Small intestine (tissue), 7 donors: ENCODE data around the gene LRIT1. TPM values are rescaled to one million over a fixed set of nuclear protein-coding genes. Genes with fewer than 3 reads are reported as not detected.

Experiments used
- DNase-seq, 2 donors: peaks; one replicate each; pipeline versions ENCODE4 v3.0.0 to v3.0.0-alpha.2; 2013
- FAIRE-seq: peaks from 2 replicates; lab custom pipeline; 2012; peaks lifted over from hg19 to GRCh38; lab: Jason Lieb, UNC
- H3K27ac ChIP-seq, 3 donors: one replicate each; pipeline ENCODE4 v1.5.1; 2013; ENCODE audit warnings: low read length in 2 of 3, mild to moderate bottlenecking in 2 of 3, control low read depth in 1 of 3, inconsistent platforms in 1 of 3, low read depth in 1 of 3, moderate library complexity in 1 of 3
- H3K27me3 ChIP-seq, 3 donors: one replicate each; pipeline ENCODE4 v1.6.1; 2013; ENCODE audit warnings: low read length in 3 of 3, inconsistent platforms in 1 of 3; ENCODE audit not compliant: control insufficient read depth in 3 of 3, insufficient read depth in 3 of 3
- H3K36me3 ChIP-seq, 3 donors: one replicate each; pipeline ENCODE4 v1.6.1; 2013; ENCODE audit warnings: low read length in 3 of 3, inconsistent platforms in 1 of 3, low read depth in 1 of 3, mild to moderate bottlenecking in 1 of 3, moderate library complexity in 1 of 3; ENCODE audit not compliant: control insufficient read depth in 3 of 3, insufficient read depth in 2 of 3
- H3K4me1 ChIP-seq, 3 donors: one replicate each; pipeline ENCODE4 v1.6.1; 2013; ENCODE audit warnings: low read length in 2 of 3, inconsistent platforms in 1 of 3, low read depth in 1 of 3, mild to moderate bottlenecking in 1 of 3, moderate library complexity in 1 of 3; ENCODE audit not compliant: control insufficient read depth in 3 of 3, insufficient read depth in 2 of 3
- H3K4me3 ChIP-seq, 3 donors: one replicate each; pipeline ENCODE4 v1.5.1; 2013; ENCODE audit warnings: low read length in 3 of 3, control low read depth in 1 of 3, inconsistent platforms in 1 of 3, low read depth in 1 of 3, mild to moderate bottlenecking in 1 of 3, moderate library complexity in 1 of 3
- H3K9me3 ChIP-seq, 2 donors: one replicate each; pipeline ENCODE4 v1.6.1; 2013; ENCODE audit warnings: low read depth in 1 of 2, low read length in 1 of 2; ENCODE audit not compliant: control insufficient read depth in 2 of 2, insufficient read depth in 1 of 2
- WGBS, 3 donors: extraction: QIAGEN DNeasy Blood & Tissue Kit; methylation state at CpG; one replicate each; pipeline ENCODE4 v1.1.7; 2013; 5-methylcytosine and 5-hydroxymethylcytosine counted together
- polyA plus RNA-seq, 4 donors: library from polyadenylated mRNA; stranded (reverse) in 3 of 4; unstranded in 1 of 4; fragments of 200-250 nt in 3 of 4; fragments of 120-200 nt in 1 of 4; gene quantifications; one replicate each; pipeline versions ENCODE4 v1.2.1 to v1.2.3, GENCODE V29; 2013
- donor health status: healthy with polysubstance abuse.
- donor health status: control.
- donor health status: control.
- donor health status: Bipolar disorder and iron deficiency.
- donor health status: healthy.

The LRIT1 gene
- polyA plus RNA-seq, 4 donors = not detected

DNA sequence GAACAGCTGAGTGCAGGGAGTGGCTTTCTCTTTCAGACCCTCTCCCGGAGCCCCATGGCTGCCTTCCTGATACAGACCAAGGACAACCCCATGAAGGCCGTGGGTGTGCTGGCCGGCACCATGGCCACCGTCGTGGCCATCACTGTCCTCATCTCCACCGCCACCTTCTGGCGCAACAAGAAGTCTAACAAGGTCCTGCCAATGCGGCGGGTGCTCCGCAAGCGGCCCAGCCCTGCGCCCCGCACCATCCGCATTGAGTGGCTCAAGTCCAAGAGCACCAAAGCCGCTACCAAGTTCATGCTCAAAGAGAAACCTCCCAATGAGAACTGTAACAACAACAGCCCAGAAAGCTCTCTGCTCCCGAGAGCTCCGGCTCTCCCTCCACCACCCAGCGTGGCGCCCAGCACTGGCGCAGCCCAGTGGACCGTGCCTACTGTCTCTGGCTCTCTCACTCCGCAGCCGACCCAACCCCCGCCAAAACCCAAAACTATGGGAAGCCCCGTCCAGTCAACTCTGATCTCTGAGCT lies 27.2 kb downstream of the LRIT1 start:
- H3K27me3 ChIP-seq = peaks cover 0 to 5% (median 0%) of the 10 kb centered on the region in 3 donors
- no peak for DNase-seq
- 72 to 87% (median 72%) methylated on average over 24 to 25 of the region's 25 CpGs for WGBS, 3 donors
- no peak for FAIRE-seq
- H3K4me1 ChIP-seq = no peaks in the 10 kb centered on the region
- H3K27ac ChIP-seq = no peak overlapping the region
- H3K9me3 ChIP-seq = no peaks in the 10 kb centered on the region
- H3K4me3 ChIP-seq = no peak overlapping the region
- H3K36me3 ChIP-seq = no peaks in the 10 kb centered on the region

DNA sequence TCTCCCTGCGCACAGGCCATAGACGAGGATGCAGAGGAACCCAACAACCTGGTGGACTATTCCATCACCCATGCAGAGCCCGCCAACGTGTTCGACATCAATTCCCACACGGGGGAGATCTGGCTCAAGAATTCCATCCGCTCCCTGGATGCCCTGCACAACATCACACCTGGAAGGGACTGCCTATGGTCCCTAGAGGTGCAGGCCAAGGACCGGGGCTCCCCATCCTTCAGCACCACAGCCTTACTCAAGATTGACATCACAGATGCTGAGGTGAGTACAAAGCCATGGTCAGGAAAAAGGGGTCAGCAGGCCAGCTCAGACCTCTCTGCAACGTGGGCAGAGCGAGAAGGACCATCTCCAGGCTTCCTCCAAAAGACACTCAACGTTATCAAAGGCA lies 28.3 kb downstream of the LRIT1 start:
- H3K4me3 ChIP-seq = no peak overlapping the region
- H3K27me3 ChIP-seq = peaks cover 0 to 5% (median 0%) of the 10 kb centered on the region in 3 donors
- no peak overlapping the region for H3K27ac ChIP-seq
- H3K4me1 ChIP-seq = no peaks in the 10 kb centered on the region
- DNase-seq = no peak
- FAIRE-seq = no peak
- 83 to 89% (median 88%) methylated on average over 11 of the region's 11 CpGs for WGBS, 3 donors
- H3K36me3 ChIP-seq = no peaks in the 10 kb centered on the region
- H3K9me3 ChIP-seq = no peaks in the 10 kb centered on the region

DNA sequence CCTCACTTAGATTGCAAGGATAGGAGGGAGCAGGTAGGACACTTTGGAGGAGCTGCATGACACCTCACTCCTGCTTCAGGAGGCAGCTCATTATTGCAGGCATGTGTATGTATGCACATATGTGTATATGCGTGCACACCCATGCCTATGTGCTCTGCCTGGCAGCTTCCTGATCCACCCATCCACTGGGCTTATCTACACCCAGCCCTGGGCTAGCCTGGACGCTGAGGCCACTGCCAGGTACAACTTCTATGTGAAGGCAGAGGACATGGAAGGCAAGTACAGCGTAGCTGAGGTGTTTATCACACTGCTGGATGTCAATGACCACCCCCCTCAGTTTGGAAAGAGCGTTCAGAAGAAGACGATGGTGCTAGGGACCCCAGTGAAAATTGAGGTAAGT lies 29.3 kb downstream of the LRIT1 start:
- peaks cover 0 to 5% (median 0%) of the 10 kb centered on the region in 3 donors for H3K27me3 ChIP-seq

DNA sequence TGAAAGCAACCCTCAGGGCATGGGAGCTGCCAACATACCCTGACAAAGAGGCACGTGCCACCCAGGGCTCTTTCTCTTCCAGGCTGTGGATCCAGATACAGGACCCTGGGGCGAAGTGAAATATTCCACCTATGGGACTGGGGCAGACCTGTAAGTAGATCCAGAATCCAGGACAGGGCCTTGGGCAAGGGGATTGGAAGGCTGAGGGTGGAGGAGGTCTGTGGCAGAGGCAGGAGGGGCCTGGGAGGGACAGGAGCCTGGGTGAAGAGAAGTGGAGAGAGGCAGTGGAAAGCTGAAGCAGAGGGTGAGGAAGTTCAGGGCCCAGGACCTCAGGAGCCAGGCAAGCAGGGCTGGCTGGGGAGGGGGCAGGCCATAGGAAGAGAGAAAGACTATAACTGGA lies 29.8 kb downstream of the LRIT1 start:
- 67 to 85% (median 71%) methylated on average over 2 of the region's 2 CpGs for WGBS, 3 donors
- no peak overlapping the region for H3K27ac ChIP-seq
- peaks cover 0 to 7% (median 0%) of the 10 kb centered on the region in 3 donors for H3K27me3 ChIP-seq
- DNase-seq (no peak), FAIRE-seq (no peak)
- no peaks in the 10 kb centered on the region for H3K4me1 ChIP-seq
- H3K4me3 ChIP-seq = no peak overlapping the region
- H3K36me3 ChIP-seq = no peaks in the 10 kb centered on the region
- H3K9me3 ChIP-seq = no peaks in the 10 kb centered on the region

More for the DNA sequence above, 29.3 kb downstream of the LRIT1 start:
- no peak overlapping the region for H3K27ac ChIP-seq
- no peak overlapping the region for H3K4me3 ChIP-seq
- no peaks in the 10 kb centered on the region for H3K4me1 ChIP-seq
- no peak for DNase-seq
- FAIRE-seq = no peak
- H3K36me3 ChIP-seq = no peaks in the 10 kb centered on the region
- H3K9me3 ChIP-seq = no peaks in the 10 kb centered on the region
- WGBS, 3 donors = 65 to 72% (median 66%) methylated on average over 5 of the region's 5 CpGs

DNA sequence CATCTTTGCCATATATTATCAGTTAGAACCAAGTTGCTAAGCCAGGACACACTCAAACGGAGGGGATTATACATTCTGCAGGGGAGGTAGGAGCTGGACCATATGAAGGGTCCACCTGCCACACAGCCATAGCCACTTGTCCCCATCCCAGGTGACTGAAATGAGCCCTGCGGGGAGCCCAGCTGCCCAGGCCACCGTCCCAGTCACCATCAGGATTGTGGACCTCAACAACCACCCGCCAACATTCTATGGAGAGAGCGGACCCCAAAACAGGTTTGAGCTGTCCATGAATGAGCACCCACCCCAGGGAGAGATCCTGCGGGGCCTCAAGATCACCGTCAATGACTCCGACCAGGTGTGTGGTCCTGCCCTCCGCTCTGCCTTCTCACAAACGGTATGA lies 33.3 kb downstream of the LRIT1 start:
- Histone ChIP-seq H3K4me1 (no peaks in the 10 kb centered on the region), H3K9me3 (no peaks in the 10 kb centered on the region), H3K27me3 (peaks cover 0 to 2% (median 0%) of the 10 kb centered on the region in 3 donors), H3K27ac (no peak overlapping the region), H3K4me3 (no peak overlapping the region), H3K36me3 (no peaks in the 10 kb centered on the region)
- 86 to 89% (median 88%) methylated on average over 10 of the region's 10 CpGs for WGBS, 3 donors
- FAIRE-seq = no peak
- no peak for DNase-seq

DNA sequence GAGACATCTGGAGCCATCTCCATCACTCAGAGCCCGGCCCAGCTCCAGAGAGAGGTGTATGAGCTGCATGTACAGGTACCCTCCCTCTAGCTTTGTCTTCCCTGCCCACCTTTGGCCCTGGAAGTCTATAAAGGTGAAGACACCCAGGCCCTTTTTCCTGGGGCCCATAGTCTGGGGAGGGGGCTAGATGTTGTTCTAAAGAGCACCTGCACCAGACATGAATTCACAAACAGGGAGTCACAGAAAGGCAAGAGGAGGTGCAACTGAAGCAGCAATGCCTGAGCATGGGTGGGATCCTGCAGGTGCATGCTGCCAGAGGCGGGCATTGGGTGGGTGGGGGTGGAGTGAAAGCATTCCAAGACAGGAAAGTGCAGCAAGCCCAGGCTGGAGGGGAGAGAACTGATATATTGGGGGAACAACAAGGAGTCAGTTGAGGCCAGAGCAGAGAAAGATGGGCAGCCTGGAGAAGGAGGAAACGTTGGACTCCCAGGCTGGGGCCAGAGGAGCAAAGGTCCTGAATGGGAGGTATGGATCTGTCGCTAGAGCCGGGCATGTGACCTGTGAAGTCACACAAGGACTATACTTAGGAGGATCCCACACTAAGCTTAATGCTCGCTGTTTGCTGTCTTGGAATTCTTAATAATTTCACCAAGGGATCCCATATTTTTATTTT lies 35.4 kb downstream of the LRIT1 start:
- no peaks in the 10 kb centered on the region for H3K36me3 ChIP-seq
- H3K27ac ChIP-seq = no peak overlapping the region
- no peak overlapping the region for H3K4me3 ChIP-seq
- peaks cover 0 to 2% (median 0%) of the 10 kb centered on the region in 3 donors for H3K27me3 ChIP-seq
- WGBS, 3 donors = 27 to 55% (median 40%) methylated on average over 6 of the region's 6 CpGs
- peaks cover 0 to 12% (median 0%) of the 10 kb centered on the region in 3 donors for H3K4me1 ChIP-seq
- DNase-seq = peak; percentile 29 to 54
- H3K9me3 ChIP-seq = no peaks in the 10 kb centered on the region
- FAIRE-seq = no peak

DNA sequence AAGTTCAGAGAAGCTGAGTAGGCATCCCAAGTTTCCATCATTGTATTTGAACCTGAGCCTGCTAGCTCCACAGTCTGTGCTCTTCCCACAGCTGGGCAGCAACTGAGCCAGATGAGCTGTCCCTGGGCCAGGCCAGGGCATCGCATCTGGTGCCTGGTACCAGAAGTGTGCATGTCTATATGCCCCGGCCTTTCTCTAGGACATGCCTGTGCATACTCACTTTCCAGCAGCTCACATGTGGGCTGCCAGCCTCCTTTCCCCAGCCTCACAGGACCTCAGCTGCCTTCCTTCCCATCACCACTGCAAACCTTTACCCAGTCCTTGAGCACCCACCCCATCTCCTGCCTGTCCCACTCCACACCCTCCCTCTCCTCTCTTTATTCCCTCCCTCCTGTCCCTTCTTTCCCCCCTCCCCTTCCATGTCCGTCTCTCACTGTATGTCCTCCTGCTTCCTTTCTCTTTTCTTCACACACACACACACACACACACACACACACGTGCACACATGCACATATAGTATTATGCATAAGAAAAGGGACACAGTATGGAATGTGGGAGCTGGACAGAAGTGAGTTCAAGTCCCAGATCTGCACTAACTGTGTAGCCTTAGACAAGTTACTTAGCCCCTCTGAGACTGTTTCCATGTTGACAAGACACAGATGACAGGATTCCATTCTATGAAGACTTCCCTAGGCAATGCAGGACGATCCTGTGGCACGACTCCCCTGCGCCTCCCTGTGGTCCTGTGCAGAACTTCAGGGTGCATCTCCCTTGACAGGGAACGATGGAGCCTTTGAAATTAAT lies 36.1 kb downstream of the LRIT1 start:
- Histone ChIP-seq H3K27me3 (peaks cover 0 to 2% (median 0%) of the 10 kb centered on the region in 3 donors), H3K4me3 (no peak overlapping the region), H3K4me1 (peaks cover 0 to 17% (median 0%) of the 10 kb centered on the region in 3 donors), H3K9me3 (no peaks in the 10 kb centered on the region), H3K36me3 (no peaks in the 10 kb centered on the region), H3K27ac (no peak overlapping the region)
- DNase-seq = peak; percentile 54 to 63
- no peak for FAIRE-seq
- WGBS, 3 donors = 31 to 35% (median 32%) methylated on average over 8 of the region's 8 CpGs

DNA sequence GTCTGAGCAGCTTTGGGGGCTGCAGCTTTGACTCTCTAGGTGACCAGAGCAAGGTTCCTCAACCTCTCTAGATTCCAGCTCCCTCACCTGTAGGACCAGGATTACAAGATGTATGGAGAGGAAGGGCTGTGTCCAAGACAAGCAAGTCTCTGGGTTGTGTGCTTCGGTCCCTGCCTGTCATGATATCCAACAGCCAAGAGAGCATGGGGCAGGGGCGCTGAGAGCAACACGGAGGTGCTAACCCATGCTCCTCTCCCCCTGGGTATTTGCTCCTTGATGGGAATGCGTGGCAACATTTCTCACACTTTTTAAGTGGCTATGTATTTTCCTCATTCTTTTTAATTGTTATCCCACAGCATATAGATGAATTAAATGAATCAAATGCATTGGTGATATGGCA lies 36.7 kb downstream of the LRIT1 start:
- Histone ChIP-seq H3K4me1 (peaks cover 0 to 17% (median 0%) of the 10 kb centered on the region in 3 donors), H3K9me3 (no peaks in the 10 kb centered on the region), H3K27me3 (peaks cover 0 to 2% (median 0%) of the 10 kb centered on the region in 3 donors), H3K4me3 (no peak overlapping the region), H3K27ac (no peak overlapping the region), H3K36me3 (no peaks in the 10 kb centered on the region)
- 90 to 93% (median 91%) methylated on average over 4 of the region's 4 CpGs for WGBS, 3 donors
- DNase-seq = no peak
- no peak for FAIRE-seq
